NCI-H146 (cell line): Measurements from ENCODE around the gene SLFN12L.
"Not testable (repeated sequence)": the region's sequence is repeated elsewhere in the genome, so short reads cannot be mapped to it uniquely, and the experiment has no call there.

Experiments
- DNase-seq: peaks from one replicate; lab custom pipeline; 2025; lab: John Stamatoyannopoulos, UW

Gene SLFN12L

DNA sequence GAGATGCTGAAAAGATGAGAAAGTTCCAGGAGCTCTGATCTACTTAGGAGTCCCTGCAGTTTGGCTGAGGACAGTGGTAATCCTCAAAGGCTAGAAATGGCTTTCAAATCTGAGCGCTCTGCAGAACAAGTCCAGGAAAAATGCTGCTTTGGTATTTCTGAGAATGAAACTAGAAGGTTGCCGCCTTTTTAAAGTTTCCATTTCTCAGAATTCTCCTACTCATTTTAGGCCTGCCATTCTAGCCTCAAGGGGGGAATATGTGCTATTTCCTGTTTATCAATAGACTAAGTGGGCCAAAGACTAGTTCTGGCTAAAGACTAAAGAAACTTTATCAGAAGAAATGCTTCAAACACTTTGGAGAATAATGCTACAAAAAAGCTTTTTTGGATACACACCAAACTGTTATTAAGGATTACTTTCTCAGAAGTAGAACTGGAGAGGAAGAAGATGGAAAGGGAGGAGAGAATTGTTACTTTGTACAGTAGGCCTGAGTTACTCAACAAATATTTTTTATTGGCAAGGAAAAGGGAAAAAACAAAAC is at the start of gene SLFN12L:
SLFN12L (minus strand) TSS at position 78 of the 541 bp plus-strand sequence. CDS start 15,314 bp downstream, outside the sequence.
- DNase-seq: no peak

DNA sequence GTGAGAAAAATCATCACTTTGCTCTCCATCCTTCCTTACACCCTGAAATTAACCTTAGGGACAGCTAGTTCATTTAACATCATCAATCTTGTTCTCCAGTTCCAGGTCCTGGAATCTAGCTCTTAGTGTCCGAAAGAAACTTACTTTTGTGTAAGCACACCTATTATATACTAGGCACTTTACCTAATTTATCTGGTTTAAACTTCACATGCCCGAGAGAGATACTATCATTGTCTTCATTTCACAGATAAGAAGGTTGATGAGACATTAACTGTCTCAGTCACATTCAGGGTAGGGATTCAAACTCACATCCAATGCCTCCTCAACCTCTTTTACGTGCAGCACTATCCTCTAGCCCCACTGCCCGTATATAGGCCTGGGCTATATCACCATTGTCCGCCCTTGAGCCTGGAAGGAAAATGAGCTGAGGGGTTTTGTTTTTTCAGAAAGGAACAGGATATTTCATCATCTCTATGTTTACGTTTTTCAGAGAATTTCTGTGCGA is 49.1 kb upstream of the SLFN12L start:
- DNase-seq: peak; percentile 50

- no peak for DNase-seq
These were observed 46.6 kb upstream of the SLFN12L start for GRCh38 chr17:35584061-35584460.

DNA sequence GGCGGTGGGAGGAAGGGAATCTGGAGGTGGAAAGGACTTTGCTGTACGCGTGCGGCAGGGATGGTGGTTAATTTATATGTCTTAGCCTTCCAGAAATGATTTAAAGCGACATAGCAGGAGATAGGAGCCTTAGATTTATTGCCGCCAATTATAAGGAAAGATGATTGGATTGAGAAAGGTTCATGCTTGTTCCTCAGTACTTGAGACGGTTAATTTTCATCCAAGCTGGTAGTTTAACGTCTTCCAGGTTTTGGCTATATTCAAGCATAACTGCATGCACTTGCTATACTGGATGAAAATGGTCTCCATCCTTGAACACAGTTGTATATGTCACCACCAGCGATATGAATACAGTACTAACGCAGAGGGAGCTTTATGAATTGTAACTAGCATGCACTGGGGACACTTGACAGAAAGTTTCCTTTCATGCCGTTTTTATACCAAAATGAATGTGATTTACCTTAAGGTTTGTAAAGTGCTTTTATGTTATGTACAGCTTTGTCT is 41.5 kb upstream of the SLFN12L start:
- no peak for DNase-seq

GRCh38 chr17:35578197-35578928 is 40.9 kb upstream of the SLFN12L start, which contains the start of gene PEX12:
Gene PEX12 (minus strand): TSS chr17:35578571. CDS start chr17:35578021, 550 bp downstream.
- DNase-seq: peak; percentile 94

DNA sequence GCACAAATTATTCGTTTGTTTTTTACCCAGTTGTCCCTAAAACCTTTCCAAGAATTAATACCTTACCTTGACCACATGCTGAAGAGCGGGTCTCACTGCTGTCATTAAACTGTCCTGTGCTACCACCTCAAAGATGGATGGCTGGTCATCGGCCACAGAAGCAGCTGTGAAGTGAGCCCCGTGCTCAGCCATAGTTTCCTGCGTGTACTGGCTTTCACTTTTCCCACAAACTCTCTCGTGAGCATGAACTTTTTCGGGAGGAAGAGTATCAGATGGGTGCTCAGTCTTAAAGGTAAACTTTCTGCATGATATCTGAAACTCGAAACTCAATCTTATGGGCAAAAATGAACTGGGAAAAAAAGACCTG is 40.3 kb upstream of the SLFN12L start:
- no peak for DNase-seq

GRCh38 chr17:35575759-35576158 is 38.3 kb upstream of the SLFN12L start:
- no peak for DNase-seq

GRCh38 chr17:35569405-35569804 is 31.9 kb upstream of the SLFN12L start:
- no peak for DNase-seq

DNA sequence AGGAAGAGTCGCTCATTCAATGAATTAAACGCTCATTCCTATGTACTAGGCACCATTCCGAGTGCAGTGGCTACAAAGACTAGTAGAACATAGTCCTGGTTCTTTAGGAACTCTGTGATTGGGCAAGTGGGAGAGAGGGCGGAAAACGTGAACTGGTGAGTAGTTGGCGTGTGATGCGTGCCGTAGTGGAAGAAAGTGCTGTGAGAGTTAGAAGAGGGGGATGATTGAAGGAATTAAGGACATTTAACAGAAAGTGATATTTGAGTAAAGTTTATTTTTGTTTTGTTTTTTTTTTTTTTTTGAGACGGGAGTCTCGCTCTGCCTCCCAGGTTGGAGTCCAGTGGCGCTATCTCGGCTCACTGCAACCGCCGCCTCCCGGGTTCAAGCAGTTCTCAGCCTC is 31.1 kb upstream of the SLFN12L start:
- no peak for DNase-seq

DNA sequence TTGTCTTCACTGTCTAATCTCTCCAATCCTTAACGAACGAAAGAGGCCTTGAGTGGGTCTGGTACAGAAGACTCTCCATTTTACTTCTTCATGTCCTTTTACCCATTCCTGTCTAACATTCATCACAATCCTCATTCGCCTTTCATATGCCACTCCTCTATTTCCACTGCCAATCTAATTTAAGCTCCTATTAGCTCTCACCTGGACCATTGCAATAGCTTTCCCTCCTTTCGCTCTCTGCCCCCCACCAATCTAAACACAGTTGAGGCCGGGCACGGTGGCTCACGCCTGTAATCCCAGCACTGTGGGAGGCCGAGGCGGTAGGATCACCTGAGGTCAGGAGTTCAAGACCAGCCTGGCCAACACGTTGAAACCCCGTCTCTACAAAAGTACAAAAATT is 29.5 kb upstream of the SLFN12L start:
- DNase-seq: no peak

DNA sequence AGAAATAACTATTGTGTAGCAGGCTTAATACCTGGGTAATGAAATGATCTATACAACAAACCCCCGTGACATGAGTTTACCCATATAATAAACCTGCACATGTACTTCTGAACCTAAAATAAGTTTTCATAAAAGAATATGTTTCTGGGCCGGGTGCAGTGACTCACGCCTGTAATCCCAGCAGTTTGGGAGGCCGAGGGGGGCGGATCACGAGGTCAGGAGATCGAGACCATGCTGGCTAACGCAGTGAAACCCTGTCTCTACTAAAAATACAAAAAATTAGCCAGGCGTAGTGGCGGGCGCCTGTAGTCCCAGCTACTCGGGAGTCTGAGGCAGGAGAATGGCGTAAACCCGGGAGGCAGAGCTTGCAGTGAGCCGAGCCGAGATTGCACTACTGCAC is 25.7 kb upstream of the SLFN12L start:
- not testable (repeated sequence) for DNase-seq

DNA sequence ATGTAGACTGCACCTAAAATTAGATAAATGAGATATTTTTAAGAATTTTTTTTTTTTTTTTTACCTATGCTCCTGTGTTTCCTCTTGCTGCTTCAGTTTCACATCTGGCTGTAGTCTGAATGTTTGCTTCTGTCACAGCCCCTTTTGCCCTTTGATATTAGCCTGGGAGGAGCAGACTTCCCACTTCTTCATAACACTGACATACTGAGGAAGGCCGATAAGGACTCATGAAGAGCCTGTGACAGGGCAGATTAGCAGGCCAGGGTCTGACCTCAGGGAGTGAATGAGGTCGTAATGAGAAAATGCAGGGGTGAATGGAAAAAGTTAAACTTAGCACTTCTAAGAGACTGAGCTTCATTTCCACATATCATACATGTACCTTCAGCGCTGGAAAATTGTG is 23.2 kb upstream of the SLFN12L start, which contains the start of gene SLFN14:
SLFN14 (minus strand) TSS at position 117 of the 400 bp plus-strand sequence. CDS start 2,757 bp downstream, outside the sequence.
- no peak for DNase-seq

GRCh38 chr17:35559495-35560210 is 22.2 kb upstream of the SLFN12L start:
- no peak for DNase-seq

- no peak for DNase-seq
These were observed 19.9 kb upstream of the SLFN12L start for GRCh38 chr17:35557353-35557752.

GRCh38 chr17:35555691-35556090 is 18.2 kb upstream of the SLFN12L start:
- DNase-seq: no peak

GRCh38 chr17:35554668-35555067 is 17.2 kb upstream of the SLFN12L start:
- DNase-seq: no peak

- no peak for DNase-seq
These were observed 15.8 kb upstream of the SLFN12L start for GRCh38 chr17:35553310-35553709.

GRCh38 chr17:35548978-35549377 is 11.5 kb upstream of the SLFN12L start:
- no peak for DNase-seq

DNA sequence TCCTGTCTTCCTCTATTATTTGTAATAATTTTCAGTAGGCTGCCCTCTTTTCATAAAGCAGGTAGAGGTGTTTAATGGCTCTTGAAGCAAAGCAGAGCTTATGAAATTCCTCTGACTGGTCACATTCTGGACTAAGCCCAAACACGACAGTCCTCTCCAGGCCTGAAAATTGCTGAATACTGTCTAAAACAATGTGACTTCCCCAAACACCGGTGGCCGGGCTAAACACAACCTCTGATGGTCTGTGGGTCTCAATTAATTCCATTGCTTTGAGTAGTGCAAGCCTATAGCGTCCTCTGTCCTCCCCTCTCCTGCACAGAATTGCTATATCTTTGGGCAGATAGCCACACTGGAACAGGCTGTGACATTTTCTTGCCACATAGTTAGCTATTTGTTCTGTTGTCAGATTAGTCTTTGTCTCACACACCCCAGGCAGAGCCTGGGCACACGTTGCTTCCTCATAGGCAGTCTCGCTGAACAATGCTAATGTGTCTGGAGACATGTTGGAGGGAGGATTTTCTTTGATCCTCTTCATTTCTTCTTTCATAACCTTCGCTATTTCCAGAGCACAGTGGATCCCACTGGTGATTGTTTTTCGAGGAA is 10.8 kb upstream of the SLFN12L start:
- DNase-seq: no peak

- DNase-seq: no peak
These were observed 9.0 kb upstream of the SLFN12L start for GRCh38 chr17:35546487-35546886.

DNA sequence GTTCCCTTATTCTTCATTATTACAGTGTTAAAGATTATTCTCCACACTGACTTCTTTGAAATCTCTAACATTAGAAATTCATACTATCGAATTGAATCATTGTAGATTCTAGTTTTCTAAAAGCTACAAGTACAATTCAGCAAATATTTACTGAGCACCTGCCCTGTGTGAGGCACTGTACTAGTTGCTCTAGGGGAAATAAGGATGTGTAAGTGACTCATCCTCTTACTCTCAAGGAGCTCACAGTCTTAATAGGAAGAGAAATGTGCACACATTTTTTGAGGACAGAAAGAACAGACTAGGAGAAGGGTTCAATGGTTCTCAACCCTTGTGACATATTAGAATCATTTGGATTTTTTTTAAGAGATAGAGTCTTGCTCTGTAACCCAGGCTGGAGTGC is 7.7 kb upstream of the SLFN12L start:
- DNase-seq: no peak

DNA sequence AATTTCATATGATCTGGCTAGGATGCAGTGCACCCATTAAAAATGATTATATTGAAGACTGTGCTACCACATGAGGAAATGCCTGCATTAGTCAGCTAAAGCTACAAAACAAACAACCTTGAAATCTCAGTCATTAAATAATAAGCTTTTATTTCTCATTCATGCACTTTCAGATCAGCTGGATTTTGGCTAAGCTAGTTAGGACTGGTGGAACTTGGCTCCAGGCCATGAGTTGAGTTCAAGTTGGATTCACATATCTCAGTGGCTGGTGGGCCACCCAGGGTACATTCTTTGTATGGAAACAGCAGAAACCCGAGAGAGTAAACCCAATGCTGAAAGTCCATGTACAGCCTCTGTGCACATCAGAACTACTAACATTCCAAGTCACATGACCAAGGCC is 6.4 kb upstream of the SLFN12L start:
- DNase-seq: no peak
